GM19035 (cell line): Measurements from ENCODE around the gene CALU.

Experiments
- ATAC-seq: cut with Tn5 transposase; IDR thresholded peaks from one replicate; pipeline ENCODE4 v1.9.1; 2021; ENCODE audit not compliant: unreplicated experiment

CALU gene

DNA sequence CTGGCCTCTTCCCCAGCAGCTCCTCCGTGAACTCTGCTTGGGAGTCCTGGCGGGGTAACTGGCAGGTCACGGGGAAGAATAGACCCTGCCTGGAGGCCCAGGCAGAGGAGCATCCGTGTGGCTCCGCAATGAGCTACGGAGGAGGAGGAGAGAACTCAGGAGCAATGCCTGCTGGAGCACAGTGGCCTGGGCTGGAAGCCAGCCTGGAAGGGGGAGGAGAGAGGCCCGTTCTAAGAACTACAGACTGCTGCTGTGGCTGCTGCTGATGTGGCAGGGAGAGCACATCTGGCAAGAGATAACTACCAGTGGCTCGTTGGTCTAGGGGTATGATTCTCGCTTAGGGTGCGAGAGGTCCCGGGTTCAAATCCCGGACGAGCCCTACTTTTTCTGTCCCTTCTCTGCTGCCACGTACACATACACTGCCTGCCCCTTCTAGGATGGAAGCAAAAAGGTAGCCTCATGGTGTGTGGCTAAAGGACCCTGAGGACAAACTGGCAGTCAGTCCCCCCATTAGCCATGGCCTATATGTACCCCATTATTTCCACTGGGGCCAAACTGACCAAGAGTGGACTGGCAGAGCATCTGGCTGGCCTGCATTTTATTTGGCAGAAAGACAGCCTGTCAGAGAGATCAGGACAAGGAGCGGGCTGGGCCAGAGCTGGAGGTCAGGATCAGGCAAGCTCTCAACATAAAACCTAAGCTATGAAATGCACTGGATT lies 44.1 kb downstream of the CALU start:
- no peak for ATAC-seq

DNA sequence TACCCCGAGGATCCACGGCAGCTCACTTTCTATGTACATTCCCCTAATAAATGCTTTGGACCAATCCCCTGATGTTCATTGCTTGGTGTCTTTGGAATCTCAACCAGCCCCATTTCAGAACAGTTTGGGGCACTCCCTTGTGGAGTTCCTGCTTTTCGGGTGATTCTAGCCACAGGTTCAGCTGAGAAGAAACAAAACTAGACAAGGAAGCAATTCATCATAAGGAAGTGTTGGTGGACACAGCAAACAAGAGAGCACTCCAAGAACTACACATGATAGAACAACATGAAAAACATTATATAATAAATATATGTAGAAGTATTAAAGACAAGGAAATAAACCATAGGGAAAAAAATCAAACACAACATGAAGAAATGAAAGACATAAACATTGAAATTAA lies 46.6 kb downstream of the CALU start:
- no peak for ATAC-seq

GRCh38 chr7:128788446-128789412 lies 49.6 kb downstream of the CALU start:
- ATAC-seq = no peak

GRCh38 chr7:128790315-128791041 lies 51.3 kb downstream of the CALU start:
- peak; percentile 30 for ATAC-seq

DNA sequence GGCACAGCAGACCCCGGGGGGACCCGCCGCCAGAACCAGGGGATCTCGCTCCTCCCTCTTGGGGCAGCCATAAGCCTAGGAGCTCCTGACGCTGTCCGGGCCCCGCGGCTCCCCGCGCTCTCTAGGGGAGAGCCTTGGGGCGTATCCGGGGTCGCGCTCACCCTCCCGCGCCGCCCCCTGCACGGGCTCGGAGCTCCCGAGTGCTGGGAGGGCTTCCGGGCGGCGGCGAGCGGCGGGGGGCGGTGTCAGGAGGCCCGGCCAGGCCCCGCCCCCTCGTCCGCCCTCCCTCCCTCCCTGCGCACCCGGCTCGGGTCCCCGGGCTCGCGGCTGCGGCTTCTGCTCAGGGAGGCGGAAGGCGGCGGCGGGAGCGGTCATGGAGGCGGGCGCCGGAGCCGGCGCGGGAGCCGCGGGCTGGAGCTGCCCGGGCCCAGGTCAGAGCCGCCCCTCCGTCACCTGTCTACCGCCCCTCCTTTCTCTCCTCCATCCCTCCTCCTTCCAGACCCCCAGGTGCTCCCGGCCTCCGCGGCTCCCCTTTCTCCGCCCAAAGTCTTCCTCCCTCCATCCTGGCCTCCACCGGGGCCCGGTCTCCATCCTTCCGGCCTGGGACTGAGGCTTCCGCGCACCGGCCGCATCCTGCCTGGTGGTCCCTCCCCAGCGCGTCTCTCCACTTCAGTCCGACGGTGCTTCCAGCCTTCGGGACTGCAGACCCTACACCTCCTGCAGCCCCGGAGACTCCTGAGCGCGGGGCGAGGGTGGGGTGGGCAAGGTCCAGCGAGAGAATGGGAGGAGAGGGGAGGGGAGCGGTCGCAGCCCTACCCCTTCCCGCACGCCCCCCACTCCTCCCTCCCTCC lies 52.2 kb downstream of the CALU start, which contains the start of gene CCDC136:
CCDC136 (plus strand) TSS at position 848 of the 851 bp plus-strand sequence. CDS start 444 bp downstream, outside the sequence.
- ATAC-seq = peak; percentile 86

GRCh38 chr7:128791972-128792327 lies 52.8 kb downstream of the CALU start:
- no peak for ATAC-seq

DNA sequence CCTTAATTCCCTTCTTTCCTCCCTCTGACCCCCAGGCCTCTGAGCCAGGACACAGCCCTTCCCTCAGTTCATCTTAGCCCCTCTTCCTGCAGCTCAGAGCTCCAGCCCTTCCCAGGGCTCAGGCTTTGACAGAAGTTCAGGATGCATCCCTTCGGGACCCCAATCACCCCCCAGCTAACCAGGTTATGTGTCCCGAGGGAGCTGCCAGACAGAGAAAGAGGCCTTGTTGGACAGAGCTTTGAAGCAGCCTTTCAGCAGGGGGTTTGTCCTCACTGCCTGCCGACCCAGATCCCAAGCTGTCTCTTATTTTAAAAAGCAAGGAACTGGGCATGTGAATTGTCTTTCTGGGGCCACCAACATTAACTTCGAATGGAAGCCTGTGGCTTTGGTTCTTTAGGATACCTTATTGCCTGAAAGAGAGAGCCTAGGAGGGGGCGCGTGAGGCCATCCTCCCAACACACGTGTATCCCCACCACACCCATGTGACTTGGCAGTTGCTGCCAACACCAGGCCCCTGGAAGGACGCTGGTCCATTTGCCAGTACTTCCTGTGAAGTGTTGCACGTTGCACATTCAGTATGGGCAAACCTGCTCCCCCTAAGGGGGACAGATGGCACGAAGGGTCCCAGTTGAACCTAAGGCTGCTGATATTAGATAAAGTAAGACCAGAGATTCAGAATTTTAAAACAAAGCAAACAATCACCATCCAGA lies 53.5 kb downstream of the CALU start:
- ATAC-seq = no peak

- no peak for ATAC-seq
These were observed 54.0 kb downstream of the CALU start for GRCh38 chr7:128793181-128793547.

GRCh38 chr7:128794020-128794419 lies 54.9 kb downstream of the CALU start:
- ATAC-seq = no peak

- no peak for ATAC-seq
These were observed 55.3 kb downstream of the CALU start for GRCh38 chr7:128794436-128794835.

GRCh38 chr7:128795129-128795528 lies 56.0 kb downstream of the CALU start:
- ATAC-seq = no peak

- ATAC-seq = no peak
These were observed 57.2 kb downstream of the CALU start for GRCh38 chr7:128796327-128796726.

GRCh38 chr7:128799451-128799850 lies 60.3 kb downstream of the CALU start:
- no peak for ATAC-seq

- no peak for ATAC-seq
These were observed 61.4 kb downstream of the CALU start for GRCh38 chr7:128800567-128800966.

DNA sequence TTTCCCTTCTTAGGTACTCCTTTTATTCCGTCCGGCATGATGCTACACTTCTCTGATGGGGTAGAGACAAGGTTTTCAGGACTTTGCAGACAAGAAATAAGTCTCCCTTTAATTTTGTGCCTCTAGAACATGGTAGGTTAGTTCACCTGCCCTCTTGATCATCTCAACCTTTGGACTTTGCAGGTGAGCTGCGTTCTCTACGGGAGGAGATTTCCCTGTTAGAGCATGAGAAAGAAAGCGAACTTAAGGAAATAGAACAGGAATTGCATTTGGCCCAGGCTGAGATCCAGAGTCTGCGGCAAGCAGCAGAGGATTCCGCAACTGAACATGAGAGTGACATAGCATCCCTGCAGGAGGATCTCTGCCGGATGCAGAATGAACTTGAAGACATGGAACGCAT lies 61.8 kb downstream of the CALU start:
- ATAC-seq = no peak

DNA sequence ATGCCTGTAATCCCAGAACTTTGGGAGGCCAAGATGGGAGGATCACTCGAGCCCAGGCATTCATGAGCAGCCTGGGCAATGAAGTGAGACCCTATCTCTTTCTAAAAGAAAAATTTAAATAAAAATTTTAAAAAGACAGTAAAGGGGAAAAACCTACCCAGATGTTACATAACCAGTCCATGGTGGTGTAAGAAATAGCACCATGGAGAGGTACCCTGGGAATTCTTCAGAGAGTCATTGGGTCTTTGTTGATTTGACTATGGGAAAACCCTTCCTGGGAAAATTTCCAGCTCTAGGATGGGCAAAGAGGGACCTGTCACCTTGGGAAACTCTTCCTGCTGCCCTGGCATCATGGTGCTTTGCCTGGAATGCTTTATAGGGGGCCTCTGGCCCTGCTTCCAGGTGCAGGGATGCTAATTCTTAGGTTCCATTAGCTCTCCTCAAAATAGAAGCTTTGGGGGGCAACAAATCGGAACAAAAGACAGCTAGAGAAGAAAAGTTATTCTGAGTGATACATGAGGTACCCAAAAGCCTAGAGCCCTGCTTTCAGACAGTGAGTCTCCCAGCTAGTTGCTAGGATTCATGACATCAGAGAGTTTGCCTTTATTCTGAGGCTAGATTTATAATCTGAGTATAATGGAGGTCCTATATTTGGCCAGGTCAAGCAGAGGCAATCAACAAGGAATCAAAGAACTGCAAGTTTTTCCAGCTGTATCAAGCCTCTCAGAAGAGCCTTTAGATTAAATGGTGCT lies 62.7 kb downstream of the CALU start:
- ATAC-seq = no peak

- no peak for ATAC-seq
These were observed 65.3 kb downstream of the CALU start for GRCh38 chr7:128804484-128804883.

- ATAC-seq = no peak
These were observed 66.1 kb downstream of the CALU start for GRCh38 chr7:128805225-128805624.

GRCh38 chr7:128807191-128807590 lies 68.0 kb downstream of the CALU start:
- ATAC-seq = no peak
